Measurements from ENCODE around the gene PNO1. TPM values are rescaled to one million over a fixed set of nuclear protein-coding genes. Genes with fewer than 3 reads are reported as not detected.

PNO1 gene
- total and polyA plus RNA-seq, 11 donors = 4.5 to 20.1 (median 8.8) TPM

GRCh38 chr2:68124321-68124720, 33.4 kb upstream of the PNO1 start:
- peaks cover 0 to 12% (median 0%) of the 10 kb centered on the region in 9 donors for H3K36me3 ChIP-seq
- H3K4me1 ChIP-seq = peaks cover 0 to 13% (median 3%) of the 10 kb centered on the region in 12 donors
- no peak overlapping the region for H3K27ac ChIP-seq
- intact Hi-C loops (cut with DNase I) = loop anchor here (5.0 to 10.0 kb wide), 8 partner anchors 70 to 318 kb away; partner anchors contain the start of gene PPP3R1 (in 3 of the 10)
- H3K4me3 ChIP-seq = no peak overlapping the region
- DNase-seq (no peak), ATAC-seq (no peak)
- no peaks in the 10 kb centered on the region for H3K27me3 ChIP-seq
- H3K9me3 ChIP-seq = no peaks in the 10 kb centered on the region
- TF ChIP-seq CTCF (IDR thresholded peaks at IDR 0.05) = no peak
- TF ChIP-seq POLR2A (IDR thresholded peaks at IDR 0.05) = no peak
- WGBS, 4 donors = 77 to 97% (median 89%) methylated on average over 2 of the region's 2 CpGs

GRCh38 chr2:68125821-68126220, 31.9 kb upstream of the PNO1 start:
- Histone ChIP-seq H3K36me3 (peaks cover 0 to 18% (median 4%) of the 10 kb centered on the region in 9 donors), H3K27me3 (no peaks in the 10 kb centered on the region), H3K27ac (no peak overlapping the region), H3K4me3 (no peak overlapping the region), H3K9me3 (no peaks in the 10 kb centered on the region), H3K4me1 (peaks cover 0 to 12% (median 3%) of the 10 kb centered on the region in 12 donors)
- intact Hi-C loops (cut with DNase I) = loop anchor here in 5 of 10 donors (10.0 kb wide), 3 partner anchors 69 to 229 kb away; partner anchors contain the start of gene PPP3R1 (in 2 of the 5)
- 90 to 94% (median 92%) methylated on average over 5 of the region's 5 CpGs for WGBS, 4 donors
- no peak for DNase-seq
- TF ChIP-seq CTCF (IDR thresholded peaks at IDR 0.05) = no peak
- TF ChIP-seq POLR2A (IDR thresholded peaks at IDR 0.05) = no peak
- no peak for ATAC-seq

DNA sequence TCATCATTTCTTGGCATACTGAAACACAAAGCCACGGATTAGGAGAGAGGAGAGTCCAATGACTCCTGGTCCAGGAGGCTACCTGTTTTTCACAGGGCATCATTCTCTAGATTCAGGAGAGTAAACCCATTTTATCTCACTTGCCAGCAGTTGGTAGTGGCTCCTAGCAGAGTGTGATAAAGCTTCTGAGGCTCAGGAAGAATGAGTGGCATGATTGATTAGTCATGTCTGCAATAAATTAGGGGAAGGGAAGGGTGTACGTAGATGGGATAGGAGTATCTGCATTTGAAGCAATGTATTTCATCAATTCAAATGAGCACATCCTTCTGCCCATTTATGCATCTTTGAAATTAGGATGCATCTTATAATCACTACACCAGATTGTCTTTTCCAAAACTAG, 31.1 kb upstream of the PNO1 start:
- Histone ChIP-seq H3K4me3 (no peak overlapping the region), H3K4me1 (peaks cover 0 to 9% (median 3%) of the 10 kb centered on the region in 12 donors), H3K27me3 (no peaks in the 10 kb centered on the region), H3K36me3 (peaks cover 0 to 26% (median 9%) of the 10 kb centered on the region in 9 donors), H3K27ac (no peak overlapping the region), H3K9me3 (no peaks in the 10 kb centered on the region)
- intact Hi-C loops (cut with DNase I) = loop anchor here in 5 of 10 donors (10.0 kb wide), 3 partner anchors 68 to 228 kb away; partner anchors contain the start of gene PPP3R1 (in 2 of the 5)
- 79 to 87% (median 84%) methylated on average over 2 of the region's 2 CpGs for WGBS, 4 donors
- no peak for TF ChIP-seq CTCF (IDR thresholded peaks at IDR 0.05)
- no peak for TF ChIP-seq POLR2A (IDR thresholded peaks at IDR 0.05)
- DNase-seq (no peak), ATAC-seq (no peak)

DNA sequence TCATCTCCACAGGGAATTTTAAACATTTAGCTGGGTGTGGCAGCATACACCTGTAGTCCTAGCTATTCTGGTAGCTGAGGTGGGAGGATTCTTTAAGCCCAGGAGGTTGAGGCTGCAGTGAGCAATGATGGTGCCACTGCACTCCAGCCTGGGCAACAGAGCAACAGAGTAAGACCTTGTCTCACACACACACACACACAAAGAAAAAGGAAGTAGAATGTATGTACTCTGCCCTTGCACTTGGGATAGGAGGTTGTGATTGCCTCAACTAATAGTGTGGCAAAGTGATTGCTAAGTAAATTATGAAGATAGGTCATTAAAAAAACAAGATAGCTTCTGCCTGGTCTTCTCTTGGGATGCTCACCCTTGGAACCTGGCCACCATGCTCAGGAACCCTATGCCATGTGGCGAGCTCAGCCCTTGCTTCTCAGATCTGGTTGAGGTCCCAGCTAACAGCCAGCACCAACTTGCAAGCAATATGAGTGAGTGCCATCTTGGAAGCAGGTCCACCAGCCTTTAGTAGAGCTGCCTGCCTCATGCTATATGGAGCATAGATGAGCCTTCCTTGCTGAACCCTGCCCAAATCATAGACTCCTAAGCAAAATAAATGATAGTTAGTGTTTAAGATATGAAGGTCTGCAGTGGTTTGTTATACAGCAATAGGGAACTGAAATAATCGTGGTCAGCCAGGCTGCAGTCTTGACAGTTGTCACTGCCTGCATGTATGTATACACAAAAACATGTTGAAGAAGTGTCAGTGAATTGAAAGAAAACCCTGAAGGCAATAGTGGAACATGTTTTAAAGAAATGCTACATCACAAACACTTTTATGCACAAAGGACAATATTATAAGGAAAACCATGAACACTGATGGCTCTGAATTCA, 30.1 kb upstream of the PNO1 start:
- no peak overlapping the region for H3K27ac ChIP-seq
- no peak for ATAC-seq
- 49 to 97% (median 70%) methylated on average over 2 of the region's 2 CpGs for WGBS, 4 donors
- no peak for DNase-seq
- H3K4me1 ChIP-seq = peaks cover 0 to 3% (median under 1%) of the 10 kb centered on the region in 12 donors
- intact Hi-C loops (cut with DNase I) = loop anchor here in 5 of 10 donors (10.0 kb wide), 3 partner anchors 67 to 227 kb away; partner anchors contain the start of gene PPP3R1 (in 2 of the 5)
- no peaks in the 10 kb centered on the region for H3K27me3 ChIP-seq
- no peak for TF ChIP-seq POLR2A (IDR thresholded peaks at IDR 0.05)
- TF ChIP-seq CTCF (IDR thresholded peaks at IDR 0.05) = no peak
- peaks cover 0 to 35% (median 10%) of the 10 kb centered on the region in 9 donors for H3K36me3 ChIP-seq
- H3K4me3 ChIP-seq = no peak overlapping the region
- no peaks in the 10 kb centered on the region for H3K9me3 ChIP-seq
